Purkinje cell (primary cell): ENCODE data around the gene TMED7. TPM values are rescaled to one million over a fixed set of nuclear protein-coding genes. Genes with fewer than 3 reads are reported as not detected.

ENCODE experiments used
- polyA plus RNA-seq: library from polyadenylated mRNA; unstranded; fragments of >200 nt; fragmentation: Nextera tagmentation; gene quantifications from 2 replicates; pipeline ENCODE4 v1.2.1, GENCODE V29; 2014

TMED7 gene
- polyA plus RNA-seq: 112 and 117 TPM in 2 replicates

DNA sequence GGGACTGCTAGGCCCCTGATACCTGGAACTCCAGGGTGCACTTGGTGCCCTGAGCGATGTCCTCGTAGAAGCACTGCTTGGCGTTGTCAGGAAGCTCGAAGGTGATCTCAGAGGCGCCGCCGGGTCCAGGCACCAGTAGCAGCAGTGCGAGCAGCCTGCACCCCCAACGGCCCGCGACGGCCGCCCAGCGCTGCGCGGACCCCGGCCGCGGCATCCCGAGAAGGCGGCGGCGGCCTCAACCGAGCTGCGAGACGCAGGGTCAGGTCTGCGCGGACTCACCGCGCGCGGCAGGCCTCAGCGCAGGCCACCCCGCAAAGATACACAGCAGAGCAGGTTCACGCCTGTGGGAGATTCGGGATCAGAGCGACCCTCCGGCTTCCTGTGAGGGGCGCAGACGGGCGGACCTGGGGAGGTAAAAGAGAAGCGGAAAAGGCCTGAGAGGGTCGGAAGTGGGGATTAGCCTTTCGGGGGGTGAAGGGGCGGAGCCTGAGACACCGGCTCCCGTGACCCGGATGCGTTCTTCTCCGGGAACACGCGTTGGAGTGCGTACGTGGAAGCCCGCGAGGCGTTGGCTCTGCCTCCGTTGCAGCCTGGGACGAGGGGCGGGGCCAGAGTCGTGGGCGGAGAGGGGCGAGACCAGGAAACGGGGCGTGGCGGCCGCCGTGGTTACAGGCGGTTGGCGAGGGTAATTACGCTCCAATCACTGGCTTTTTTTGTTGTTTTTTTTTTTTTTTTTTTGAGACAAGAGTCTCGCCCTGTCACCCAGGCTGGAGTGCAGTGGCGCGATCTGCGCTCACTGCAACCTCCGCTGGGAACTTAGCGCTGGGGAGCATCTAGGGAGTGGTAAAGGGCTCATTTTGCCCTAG is at the start of gene TMED7:
TSS of gene TMED7 (minus strand) at position 458 of the 866 bp plus-strand sequence. CDS start at position 214, 244 bp downstream.

DNA sequence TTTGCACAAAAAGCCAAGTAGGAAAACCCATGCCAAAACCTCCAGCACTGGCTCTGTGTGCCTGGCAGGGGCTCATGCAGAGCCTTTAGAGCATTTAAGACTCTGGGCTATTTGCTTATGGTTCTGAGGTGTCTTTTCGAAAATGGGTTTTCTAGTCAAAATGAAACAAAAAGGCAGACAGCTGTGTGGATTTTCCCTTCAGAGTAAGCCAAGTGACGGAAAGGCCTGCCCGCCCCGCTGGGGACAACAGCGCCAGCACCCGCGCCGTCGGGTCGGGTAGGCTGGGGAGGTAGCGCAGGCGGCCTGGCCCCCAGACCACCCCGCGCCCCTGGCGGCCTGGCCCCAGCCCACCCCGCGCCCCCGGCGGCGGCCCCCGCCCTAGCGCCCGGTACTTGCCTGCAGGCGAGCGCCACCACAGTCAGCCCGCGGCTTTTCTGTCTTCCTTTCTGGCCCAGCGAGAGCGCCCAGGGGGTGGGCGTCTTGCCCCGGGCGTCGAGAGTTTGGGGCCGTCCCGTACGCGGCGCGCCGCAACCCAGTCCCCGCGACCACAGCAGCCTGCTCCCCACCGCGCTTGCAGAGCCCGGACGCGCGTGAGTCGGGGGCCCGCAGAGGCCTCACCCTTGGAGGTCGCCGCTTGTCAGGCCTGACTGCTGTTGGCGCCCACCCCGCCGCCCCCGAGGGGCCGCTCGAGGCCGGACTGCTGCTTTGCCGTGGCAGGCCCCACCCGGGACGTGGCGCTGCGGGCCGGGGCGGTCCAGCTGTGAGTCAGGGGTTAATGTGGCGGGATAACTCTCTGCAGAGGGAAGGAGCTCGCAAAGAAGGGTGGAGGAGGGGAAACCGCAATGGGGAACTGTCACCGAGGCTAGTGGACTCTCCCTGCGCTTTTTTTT is 23.9 kb downstream of the TMED7 start, which contains the start of gene TICAM2:
TSS of gene TICAM2 (minus strand) at position 779 of the 890 bp plus-strand sequence. CDS start 21,223 bp downstream, outside the sequence.

Other genes starting within 250 kb of the TMED7 start
- 61.1 and 62.5 TPM in 2 replicates for gene FEM1C, start 81.3 kb downstream of the TMED7 start, polyA plus RNA-seq
- 1.6 and 2.7 TPM in 2 replicates for gene TICAM2, start 23.6 kb downstream of the TMED7 start, polyA plus RNA-seq
- gene CDO1, start 190.6 kb upstream of the TMED7 start, polyA plus RNA-seq: 40.0 and 66.5 TPM in 2 replicates
- 63.4 and 73.6 TPM in 2 replicates for gene ATG12, start 215.5 kb upstream of the TMED7 start, polyA plus RNA-seq
- gene AP3S1, start 215.9 kb upstream of the TMED7 start, polyA plus RNA-seq: 128 and 198 TPM in 2 replicates